NCI-H1694 (cell line): Measurements from ENCODE around the gene PSMB2.
"Not testable (repeated sequence)": the region's sequence is repeated elsewhere in the genome, so short reads cannot be mapped to it uniquely, and the experiment has no call there.

Experiments
- DNase-seq: peaks from one replicate; lab custom pipeline; 2025; lab: John Stamatoyannopoulos, UW

The PSMB2 gene

GRCh38 chr1:35641233-35641866 is at the start of gene PSMB2:
Gene PSMB2 (minus strand): TSS chr1:35641526. CDS start chr1:35641432, 94 bp downstream.
- DNase-seq = peak; percentile 84

GRCh38 chr1:35691080-35691479 is 49.8 kb upstream of the PSMB2 start:
- no peak for DNase-seq

- not testable (repeated sequence) for DNase-seq
Observed at GRCh38 chr1:35690103-35690502, 48.8 kb upstream of the PSMB2 start.

GRCh38 chr1:35688161-35688560 is 46.8 kb upstream of the PSMB2 start:
- DNase-seq = no peak

- DNase-seq = no peak
Observed at GRCh38 chr1:35683012-35683411, 41.7 kb upstream of the PSMB2 start.

- DNase-seq = no peak
Observed at GRCh38 chr1:35680271-35680670, 38.9 kb upstream of the PSMB2 start.

- no peak for DNase-seq
Observed at GRCh38 chr1:35675773-35676172, 34.4 kb upstream of the PSMB2 start.

GRCh38 chr1:35674111-35674510 is 32.8 kb upstream of the PSMB2 start:
- no peak for DNase-seq

- DNase-seq = no peak
Observed at GRCh38 chr1:35672116-35672515, 30.8 kb upstream of the PSMB2 start.

- no peak for DNase-seq
Observed at GRCh38 chr1:35668506-35668905, 27.2 kb upstream of the PSMB2 start.

- no peak for DNase-seq
Observed at GRCh38 chr1:35666916-35667315, 25.6 kb upstream of the PSMB2 start.

- DNase-seq = no peak
Observed at GRCh38 chr1:35666216-35666615, 24.9 kb upstream of the PSMB2 start.

GRCh38 chr1:35663434-35663833 is 22.1 kb upstream of the PSMB2 start:
- DNase-seq = no peak

GRCh38 chr1:35661474-35661795 is 20.1 kb upstream of the PSMB2 start:
- no peak for DNase-seq

- DNase-seq = no peak
Observed at GRCh38 chr1:35660581-35661473, 19.5 kb upstream of the PSMB2 start.

GRCh38 chr1:35659589-35659988 is 18.3 kb upstream of the PSMB2 start:
- DNase-seq = no peak

GRCh38 chr1:35657851-35658250 is 16.5 kb upstream of the PSMB2 start:
- no peak for DNase-seq

GRCh38 chr1:35656863-35657232 is 15.5 kb upstream of the PSMB2 start:
- no peak for DNase-seq

GRCh38 chr1:35656148-35656862 is 15.0 kb upstream of the PSMB2 start:
- DNase-seq = no peak

- no peak for DNase-seq
Observed at GRCh38 chr1:35655196-35655595, 13.9 kb upstream of the PSMB2 start.

GRCh38 chr1:35650416-35650815 is 9.1 kb upstream of the PSMB2 start:
- no peak for DNase-seq

- DNase-seq = peak; percentile 4
Observed at GRCh38 chr1:35646043-35646442, 4.7 kb upstream of the PSMB2 start.

- no peak for DNase-seq
Observed at GRCh38 chr1:35644204-35644603, 2.9 kb upstream of the PSMB2 start.
